NCI-H2196 treated with DMSO at 0.1 percent for 48 hours (cell line): ENCODE data around the gene AJUBA.
"Not testable (repeated sequence)": the region's sequence is repeated elsewhere in the genome, so short reads cannot be mapped to it uniquely, and the experiment has no call there.

ENCODE experiments used
- DNase-seq: peaks from one replicate; lab custom pipeline; 2025; ENCODE audit not compliant: unreplicated experiment; lab: John Stamatoyannopoulos, UW

AJUBA gene

GRCh38 chr14:22981090-22981875 is 1.1 kb downstream of the AJUBA start:
- DNase-seq, result no peak

GRCh38 chr14:22980672-22981089 is 1.7 kb downstream of the AJUBA start:
- DNase-seq, result no peak

GRCh38 chr14:22979748-22980392 is 2.5 kb downstream of the AJUBA start:
- no peak for DNase-seq

- DNase-seq, result no peak
These were observed 3.2 kb downstream of the AJUBA start for GRCh38 chr14:22978981-22979671.

GRCh38 chr14:22978487-22978837 is 3.9 kb downstream of the AJUBA start:
- DNase-seq, result no peak

- no peak for DNase-seq
These were observed 4.5 kb downstream of the AJUBA start for GRCh38 chr14:22977684-22978486.

GRCh38 chr14:22977434-22977683 is 5.0 kb downstream of the AJUBA start:
- no peak for DNase-seq

- DNase-seq, result no peak
These were observed 5.5 kb downstream of the AJUBA start for GRCh38 chr14:22976620-22977433.

GRCh38 chr14:22974530-22975313 is 7.6 kb downstream of the AJUBA start:
- no peak for DNase-seq

GRCh38 chr14:22973217-22974032 is 8.9 kb downstream of the AJUBA start:
- DNase-seq, result no peak

- no peak for DNase-seq
These were observed 9.9 kb downstream of the AJUBA start for GRCh38 chr14:22972313-22972930.

GRCh38 chr14:22971152-22971551 is 11.2 kb downstream of the AJUBA start:
- DNase-seq, result no peak

GRCh38 chr14:22966783-22967269 is 15.5 kb downstream of the AJUBA start:
- DNase-seq, result no peak

- not testable (repeated sequence) for DNase-seq
These were observed 16.2 kb downstream of the AJUBA start for GRCh38 chr14:22965916-22966782.

GRCh38 chr14:22962061-22962676 is 20.2 kb downstream of the AJUBA start:
- DNase-seq, result no peak

GRCh38 chr14:22955702-22956569 is 26.4 kb downstream of the AJUBA start:
- DNase-seq, result no peak
